HG03060 (cell line): ENCODE measurements around the gene ANGEL1.

ENCODE experiments used
- ATAC-seq: cut with Tn5 transposase; IDR thresholded peaks from one replicate; pipeline ENCODE4 v1.9.1; 2021; ENCODE audit warnings: low read depth, moderate number of reproducible peaks; ENCODE audit not compliant: unreplicated experiment

The ANGEL1 gene

GRCh38 chr14:76767681-76768656, 44.7 kb downstream of the ANGEL1 start:
- ATAC-seq, result no peak

DNA sequence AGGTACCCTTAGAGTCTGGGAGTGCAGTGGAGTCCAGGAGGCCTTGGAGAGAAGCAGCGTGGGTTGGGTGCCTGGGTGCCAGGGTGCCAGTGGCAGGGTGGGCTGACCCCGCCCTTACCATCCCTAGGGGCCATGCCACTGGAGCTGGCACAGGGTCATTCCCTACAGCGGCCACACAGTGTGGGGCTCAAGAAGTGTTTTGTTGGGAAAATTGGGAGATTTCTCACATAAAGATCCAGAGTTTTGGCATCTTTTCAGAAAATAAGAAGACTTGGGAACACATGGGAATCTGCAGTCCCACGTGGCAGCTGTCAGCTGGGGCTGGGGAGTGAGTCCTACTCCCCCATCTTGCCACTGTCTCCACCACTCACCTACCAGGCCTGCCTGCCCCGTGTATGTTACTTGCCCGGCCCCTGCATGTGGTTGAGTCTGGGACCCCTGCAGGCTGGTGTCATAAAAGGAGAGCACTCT, 47.2 kb downstream of the ANGEL1 start:
- ATAC-seq, result no peak

DNA sequence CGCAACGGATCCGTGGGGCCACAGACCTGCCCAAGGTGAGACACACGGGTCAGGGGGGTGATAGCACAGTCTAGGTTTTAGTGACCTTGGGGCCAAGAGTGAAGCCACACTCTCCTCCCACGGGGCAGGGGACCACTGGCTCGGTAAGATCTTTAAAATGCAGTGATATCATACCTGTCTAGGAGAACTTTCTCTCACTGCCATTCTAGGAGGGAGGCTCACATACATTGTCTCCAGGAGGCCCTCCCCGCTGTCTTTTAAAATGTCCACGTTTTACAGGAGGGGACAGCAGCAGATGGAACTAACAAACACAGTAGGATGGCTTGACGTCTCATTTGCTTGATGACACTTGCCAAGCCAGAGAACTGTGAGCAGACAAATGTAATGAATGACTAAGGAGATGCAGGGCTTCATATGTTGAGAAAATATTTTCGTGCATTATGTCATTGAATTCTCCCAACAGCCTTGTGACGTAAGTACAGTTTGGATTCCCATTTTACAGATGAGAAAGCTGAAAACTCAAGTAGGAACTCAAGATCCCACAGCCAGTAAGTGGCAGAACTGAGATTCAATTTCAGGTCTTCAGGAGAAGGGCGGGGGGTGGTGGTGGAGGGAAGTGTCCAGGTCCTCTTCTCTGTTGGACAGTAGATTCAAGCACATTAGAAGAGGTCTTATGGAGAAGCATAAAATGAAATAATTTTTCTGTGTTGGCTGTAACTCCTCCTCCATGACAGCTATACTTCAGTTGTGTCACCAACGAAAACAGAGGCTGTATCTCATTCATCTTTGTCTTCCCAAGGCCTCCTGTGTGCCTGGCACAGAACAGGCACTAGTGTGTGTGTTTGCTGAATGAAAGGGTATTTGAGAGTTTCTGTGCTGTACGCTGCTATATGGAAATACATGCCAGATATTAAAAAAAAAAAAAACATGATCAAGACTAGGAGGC, 49.3 kb downstream of the ANGEL1 start:
- no peak for ATAC-seq

- no peak for ATAC-seq
These were observed 50.1 kb downstream of the ANGEL1 start for GRCh38 chr14:76762411-76763095.

DNA sequence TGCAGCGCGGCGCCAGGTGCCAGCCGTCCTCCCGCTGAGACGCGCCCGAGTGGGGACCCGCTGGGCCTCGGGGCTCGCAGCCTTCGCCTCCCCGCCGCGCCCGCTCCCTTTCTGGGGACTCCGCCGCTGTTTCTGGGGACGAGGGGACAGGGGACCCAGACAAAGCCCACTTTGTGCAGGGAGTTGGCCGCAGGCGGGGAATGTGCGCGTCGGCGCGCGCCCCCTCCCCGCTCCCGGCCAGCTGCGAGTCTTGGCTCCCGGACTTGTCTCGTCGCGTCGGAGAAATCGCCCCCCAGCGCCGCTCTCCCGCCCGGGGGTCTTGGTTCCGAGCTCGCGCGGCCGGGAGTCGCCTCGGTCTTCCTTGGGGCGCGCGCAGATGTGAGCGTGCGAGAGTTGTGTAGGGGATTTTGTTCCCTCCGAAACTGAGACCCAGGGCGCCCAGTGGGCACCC, 50.7 kb downstream of the ANGEL1 start:
- ATAC-seq, result no peak

DNA sequence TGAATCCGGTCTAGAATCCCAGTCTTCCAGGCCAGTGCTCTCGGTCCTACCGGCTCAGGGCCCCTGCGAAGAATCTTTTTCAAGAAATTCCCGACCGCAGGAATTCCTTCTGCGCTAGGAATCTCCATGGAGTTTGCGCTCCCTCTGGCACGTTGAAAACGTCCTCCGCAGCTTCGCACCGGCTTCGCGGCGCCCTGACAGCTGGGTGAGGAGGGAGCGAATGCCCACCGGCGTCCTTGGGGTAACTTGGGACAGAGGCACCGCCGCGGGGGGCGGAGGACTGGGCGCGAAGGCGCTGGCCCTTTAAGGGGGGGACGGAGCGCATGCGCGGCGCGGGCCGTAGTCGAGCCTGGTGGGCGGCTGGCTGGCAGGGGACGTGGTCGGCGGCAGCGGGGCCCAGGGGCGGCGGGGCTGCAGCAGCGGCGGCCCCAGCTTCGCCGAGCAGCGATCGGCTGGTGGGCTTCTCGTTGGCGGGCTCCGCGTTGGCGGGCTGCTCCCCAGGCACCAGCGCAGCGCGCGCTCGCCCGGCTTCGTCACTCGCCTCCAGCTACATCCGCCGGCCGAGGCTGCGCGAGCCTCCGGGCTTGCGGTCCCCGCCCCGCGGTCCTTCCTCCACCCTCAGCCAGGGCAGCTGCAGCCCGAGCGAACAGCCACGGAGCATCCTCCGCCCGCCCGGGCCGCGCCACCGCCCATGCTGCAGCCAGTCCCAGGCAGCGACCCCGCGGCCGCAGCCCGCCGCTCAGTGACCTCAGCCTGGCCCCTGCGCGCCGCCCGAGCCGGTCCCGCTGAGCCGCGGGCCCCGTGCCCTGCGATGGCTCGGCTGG, 51.3 kb downstream of the ANGEL1 start, which contains the start of gene VASH1:
TSS of gene VASH1 (plus strand) at position 333 of the 824 bp plus-strand sequence. CDS start 1,354 bp downstream, outside the sequence.
- no peak for ATAC-seq

- no peak for ATAC-seq
These were observed 52.1 kb downstream of the ANGEL1 start for GRCh38 chr14:76760331-76761135.

- ATAC-seq, result no peak
These were observed 53.1 kb downstream of the ANGEL1 start for GRCh38 chr14:76759589-76759988.

- no peak for ATAC-seq
These were observed 56.3 kb downstream of the ANGEL1 start for GRCh38 chr14:76756371-76756750.

- ATAC-seq, result no peak
These were observed 56.9 kb downstream of the ANGEL1 start for GRCh38 chr14:76755610-76756370.

- ATAC-seq, result no peak
These were observed 58.1 kb downstream of the ANGEL1 start for GRCh38 chr14:76754586-76754985.

GRCh38 chr14:76753541-76754198, 59.0 kb downstream of the ANGEL1 start:
- no peak for ATAC-seq

GRCh38 chr14:76752744-76753143, 59.9 kb downstream of the ANGEL1 start:
- ATAC-seq, result no peak

GRCh38 chr14:76742966-76743365, 69.7 kb downstream of the ANGEL1 start:
- no peak for ATAC-seq

- ATAC-seq, result no peak
These were observed 70.5 kb downstream of the ANGEL1 start for GRCh38 chr14:76742185-76742584.

- no peak for ATAC-seq
These were observed 71.6 kb downstream of the ANGEL1 start for GRCh38 chr14:76741074-76741473.
